ENCODE measurements around the gene SET.

SET gene

DNA sequence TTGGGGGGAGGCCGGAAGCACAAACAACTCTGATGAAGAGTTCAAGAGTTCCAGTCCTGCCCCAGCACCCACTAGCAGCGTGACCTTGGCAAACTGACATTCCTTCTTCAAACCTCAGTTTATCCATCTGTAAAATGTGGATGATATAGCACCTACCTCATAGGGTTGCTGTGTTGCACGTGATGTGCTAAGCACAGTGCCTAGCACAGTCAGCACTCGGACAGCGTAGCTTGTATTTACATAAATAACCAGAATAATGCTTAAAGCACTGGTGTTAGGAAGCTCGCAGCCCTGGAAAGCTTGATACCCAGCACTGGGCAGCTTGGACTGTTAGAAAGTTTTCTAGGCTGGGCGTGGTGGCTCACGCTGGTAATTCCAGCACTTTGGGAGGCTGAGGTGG lies 18.4 kb downstream of the SET start:
- no peak overlapping the region for H3K27ac ChIP-seq

DNA sequence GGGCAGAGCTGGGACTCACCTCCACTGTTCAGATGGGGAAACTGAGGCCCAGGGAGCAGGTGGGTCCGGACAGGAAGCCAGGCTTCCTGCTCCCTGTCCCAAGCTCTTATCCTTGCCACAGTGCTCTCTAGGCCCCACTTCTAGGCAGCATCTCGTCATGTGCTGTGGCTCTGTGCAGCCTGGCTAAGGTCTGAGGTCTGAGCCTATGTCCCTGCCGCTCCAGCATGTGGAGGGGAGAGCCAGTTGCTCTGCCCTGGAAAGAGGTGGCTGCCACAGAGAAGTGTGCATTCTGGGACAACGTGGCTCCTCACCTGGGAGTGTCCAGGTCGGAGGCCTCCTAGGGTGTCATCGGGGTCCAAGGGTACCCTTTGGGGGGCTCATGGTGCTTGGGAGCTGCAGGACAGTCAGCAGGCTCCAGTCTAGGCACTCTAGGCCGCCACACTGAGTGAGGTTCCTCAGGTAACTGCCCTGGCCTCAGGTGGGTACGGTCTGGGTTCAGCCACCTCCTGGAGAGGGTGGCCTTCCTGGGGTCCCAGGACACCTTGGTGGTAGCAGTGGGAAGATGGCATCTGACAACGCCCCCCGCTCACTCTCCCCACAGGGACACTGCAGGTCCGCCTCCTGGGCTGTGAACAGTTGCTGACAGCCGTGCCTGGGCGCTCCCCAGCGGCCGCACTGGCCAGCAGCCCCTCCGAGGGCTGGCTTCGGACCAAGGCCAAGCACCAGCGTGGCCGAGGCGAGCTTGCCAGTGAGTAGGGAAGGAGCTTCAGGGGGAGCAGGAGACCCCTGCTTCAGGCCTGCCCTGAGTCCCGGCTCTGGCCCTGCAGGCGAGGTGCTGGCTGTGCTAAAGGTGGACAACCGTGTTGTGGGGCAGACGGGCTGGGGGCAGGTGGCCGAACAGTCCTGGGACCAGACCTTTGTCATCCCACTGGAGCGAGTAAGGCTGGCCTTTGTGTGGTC lies 23.7 kb downstream of the SET start:
- TF ChIP-seq, protein P1, sequence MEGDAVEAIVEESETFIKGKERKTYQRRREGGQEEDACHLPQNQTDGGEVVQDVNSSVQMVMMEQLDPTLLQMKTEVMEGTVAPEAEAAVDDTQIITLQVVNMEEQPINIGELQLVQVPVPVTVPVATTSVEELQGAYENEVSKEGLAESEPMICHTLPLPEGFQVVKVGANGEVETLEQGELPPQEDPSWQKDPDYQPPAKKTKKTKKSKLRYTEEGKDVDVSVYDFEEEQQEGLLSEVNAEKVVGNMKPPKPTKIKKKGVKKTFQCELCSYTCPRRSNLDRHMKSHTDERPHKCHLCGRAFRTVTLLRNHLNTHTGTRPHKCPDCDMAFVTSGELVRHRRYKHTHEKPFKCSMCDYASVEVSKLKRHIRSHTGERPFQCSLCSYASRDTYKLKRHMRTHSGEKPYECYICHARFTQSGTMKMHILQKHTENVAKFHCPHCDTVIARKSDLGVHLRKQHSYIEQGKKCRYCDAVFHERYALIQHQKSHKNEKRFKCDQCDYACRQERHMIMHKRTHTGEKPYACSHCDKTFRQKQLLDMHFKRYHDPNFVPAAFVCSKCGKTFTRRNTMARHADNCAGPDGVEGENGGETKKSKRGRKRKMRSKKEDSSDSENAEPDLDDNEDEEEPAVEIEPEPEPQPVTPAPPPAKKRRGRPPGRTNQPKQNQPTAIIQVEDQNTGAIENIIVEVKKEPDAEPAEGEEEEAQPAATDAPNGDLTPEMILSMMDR (conservative IDR thresholded peaks at IDR 0.05): no peak
- no peak overlapping the region for H3K27ac ChIP-seq

More for the DNA sequence above, 18.4 kb downstream of the SET start:
- TF ChIP-seq, protein P1 (conservative IDR thresholded peaks at IDR 0.05): no peak

DNA sequence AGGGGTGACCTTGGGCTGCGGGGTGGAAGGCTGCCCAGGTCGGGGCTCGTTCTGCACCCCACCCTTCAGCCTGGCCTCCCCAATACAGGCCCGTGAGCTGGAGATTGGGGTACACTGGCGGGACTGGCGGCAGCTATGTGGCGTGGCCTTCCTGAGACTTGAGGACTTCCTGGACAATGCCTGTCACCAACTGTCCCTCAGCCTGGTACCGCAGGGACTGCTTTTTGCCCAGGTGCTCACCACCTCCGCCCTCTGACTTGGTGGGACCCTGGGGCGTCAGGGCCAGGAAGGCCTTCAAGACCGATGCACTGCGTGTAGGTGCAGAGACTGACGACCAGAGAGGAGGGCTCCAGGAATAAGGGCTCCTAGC lies 24.4 kb downstream of the SET start:
- no peak overlapping the region for H3K27ac ChIP-seq
- TF ChIP-seq, protein P1 (conservative IDR thresholded peaks at IDR 0.05): no peak

- TF ChIP-seq, protein P1 (conservative IDR thresholded peaks at IDR 0.05): no peak
- H3K27ac ChIP-seq: no peak overlapping the region
Measured at GRCh38 chr9:128713941-128714573, 25.0 kb downstream of the SET start.

- TF ChIP-seq, protein P1 (conservative IDR thresholded peaks at IDR 0.05): no peak
- H3K27ac ChIP-seq: no peak overlapping the region
Measured at GRCh38 chr9:128714586-128715435, 25.8 kb downstream of the SET start.

DNA sequence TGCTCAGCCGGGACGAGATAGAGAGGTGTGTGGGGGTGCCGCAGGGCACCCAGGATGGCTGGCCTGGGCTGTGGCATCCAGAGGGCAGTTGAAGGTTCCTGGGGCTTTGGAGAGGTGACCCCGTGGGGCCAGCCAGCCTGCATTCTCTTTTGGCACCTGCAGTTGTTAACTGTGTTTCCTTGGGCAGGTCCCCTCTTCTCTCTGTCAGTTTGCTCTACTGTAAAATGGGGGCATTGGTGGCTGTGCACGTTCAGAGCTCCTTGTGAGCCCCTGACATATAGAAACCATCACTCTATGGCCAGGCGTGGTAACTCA lies 26.4 kb downstream of the SET start:
- TF ChIP-seq, protein P1 (conservative IDR thresholded peaks at IDR 0.05): no peak

More for the DNA sequence above, 26.4 kb downstream of the SET start:
- H3K27ac ChIP-seq: no peak overlapping the region
